HCT116 (cell line): ENCODE measurements around the gene KRT28. TPM values are rescaled to one million over a fixed set of nuclear protein-coding genes. Genes with fewer than 3 reads are reported as not detected.

Experiments
- ATAC-seq: fragments of 200-7000 bp; cut with Tn5 transposase; 2 replicates; pipeline ENCODE4 v1.9.1; 2020; ENCODE audit warnings: mild to moderate bottlenecking, moderate library complexity
- Bru-seq: library from RNA; stranded (reverse); fragments of 400-500 nt; gene quantifications from one replicate; lab custom pipeline; 2021; lab: Mats Ljungman, UMichigan
- BruChase-seq, 2 experiments: library from RNA; stranded (reverse); fragments of 400-500 nt; gene quantifications; one replicate each; lab custom pipeline; 2021; lab: Mats Ljungman, UMichigan
- BruUV-seq: library from RNA; stranded (reverse); fragments of 400-500 nt; replicated peaks from 2 replicates; lab custom pipeline; 2021; lab: Mats Ljungman, UMichigan
- CTCF ChIA-PET: fragments of 300-600 bp; sonication (Branson Sonifier 250); formaldehyde crosslinking; loops from one replicate; lab custom pipeline; 2021; ENCODE audit warnings: antibody characterized with exemption; lab: Charles Lee
- POLR2A ChIA-PET: fragments of 300-600, 350-600 bp; sonication (Branson Sonifier 250); formaldehyde crosslinking; loops from one replicate; lab custom pipeline; 2021; ENCODE audit warnings: antibody characterized with exemption; lab: Charles Lee
- RAD21 ChIA-PET, 2 experiments: fragments of 300-600 bp; sonication (Branson Sonifier 250); formaldehyde crosslinking; loops; one replicate each; lab custom pipeline; 2023; ENCODE audit warnings: low total read pairs in 2 of 2; ENCODE audit not compliant: uncharacterized antibody in 2 of 2, unreplicated experiment in 2 of 2, low non-redundant PET in 1 of 2; lab: Charles Lee
- DNase-seq: peaks from one replicate; pipeline ENCODE4 v3.0.0-alpha.2; 2010; ENCODE audit warnings: low read depth, low spot score
- H2AFZ ChIP-seq: fragments of 200-600 bp; shearing (Covaris generic), sonication (generic); 2 replicates; pipeline ENCODE4 v1.6.1; 2017; ENCODE audit warnings: low read depth, mixed run types, mixed read lengths, antibody characterized with exemption, low read length; ENCODE audit not compliant: poor library complexity, severe bottlenecking
- H3K27ac ChIP-seq: 2 replicates; pipeline ENCODE4 v1.5.1; 2012; ENCODE audit warnings: low read depth, low read length
- H3K27me3 ChIP-seq: fragments of 200-600 bp; sonication (generic); 2 replicates; pipeline ENCODE4 v1.6.1; 2016; ENCODE audit warnings: mixed run types, low read length, mixed read lengths; ENCODE audit not compliant: insufficient read depth
- H3K36me3 ChIP-seq, 2 experiments: fragments of 200-500 bp in 1 of 2; fragments of 200-600 bp in 1 of 2; sonication (Bioruptor generic) in 1 of 2; sonication (generic) in 1 of 2; 2 replicates each; pipeline versions ENCODE4 v1.5.1 to v1.6.1; 2014 to 2016; ENCODE audit warnings: low read length in 2 of 2, inconsistent platforms in 1 of 2, mixed read lengths in 1 of 2, mixed run types in 1 of 2; ENCODE audit not compliant: insufficient read depth in 2 of 2, control insufficient read depth in 1 of 2
- H3K4me1 ChIP-seq, 2 experiments: fragments of 200-600 bp in 1 of 2; sonication (generic) in 1 of 2; 2 replicates each; pipeline versions ENCODE4 v1.5.1 to v1.6.1; 2012 to 2017; ENCODE audit warnings: low read length in 2 of 2, inconsistent platforms in 1 of 2, mild to moderate bottlenecking in 1 of 2, mixed read lengths in 1 of 2, mixed run types in 1 of 2, moderate library complexity in 1 of 2; ENCODE audit not compliant: insufficient read depth in 2 of 2, control insufficient read depth in 1 of 2
- H3K4me2 ChIP-seq: fragments of 200-600 bp; sonication (generic); 2 replicates; pipeline ENCODE4 v1.6.1; 2017; ENCODE audit warnings: mixed run types, low read length, mixed read lengths
- H3K4me3 ChIP-seq, 2 experiments: fragments of 200-600 bp in 1 of 2; sonication (generic) in 1 of 2; replicated peaks in 1 of 2; 2 replicates each; pipeline ENCODE4 v1.5.1; 2011 to 2016; ENCODE audit warnings: low read length in 2 of 2, control low read depth in 1 of 2, low read depth in 1 of 2, mild to moderate bottlenecking in 1 of 2, mixed read lengths in 1 of 2, mixed run types in 1 of 2
- H3K79me2 ChIP-seq: fragments of 200-600 bp; sonication (generic); 2 replicates; pipeline ENCODE4 v1.6.1; 2017; ENCODE audit warnings: mild to moderate bottlenecking, mixed run types, low read length, moderate library complexity, mixed read lengths; ENCODE audit not compliant: insufficient read depth
- H3K9ac ChIP-seq: fragments of 200-600 bp; sonication (generic); 2 replicates; pipeline ENCODE4 v1.6.1; 2016; ENCODE audit warnings: low read length, mixed read lengths
- H3K9me2 ChIP-seq: fragments of 200-600 bp; sonication (generic), shearing (Covaris generic); 2 replicates; pipeline ENCODE4 v1.6.1; 2017; ENCODE audit warnings: mixed run types, mild to moderate bottlenecking, moderate library complexity; ENCODE audit not compliant: insufficient read depth
- H3K9me3 ChIP-seq, 2 experiments: fragments of 200-500 bp in 1 of 2; fragments of 200-600 bp in 1 of 2; sonication (Bioruptor generic) in 1 of 2; sonication (generic) in 1 of 2; 2 replicates each; pipeline ENCODE4 v1.6.1; 2014 to 2017; ENCODE audit warnings: low read length in 2 of 2, mixed read lengths in 2 of 2, inconsistent platforms in 1 of 2, low read depth in 1 of 2, mild to moderate bottlenecking in 1 of 2, mixed run types in 1 of 2, moderate library complexity in 1 of 2; ENCODE audit not compliant: control insufficient read depth in 1 of 2, insufficient read depth in 1 of 2
- H4K20me1 ChIP-seq: fragments of 200-600 bp; sonication (generic), shearing (Covaris generic); 2 replicates; pipeline ENCODE4 v1.6.1; 2017; ENCODE audit warnings: mixed run types, mild to moderate bottlenecking, moderate library complexity; ENCODE audit not compliant: insufficient read depth
- EGR1 ChIP-seq: IDR thresholded peaks from 2 replicates; pipeline ENCODE4 v1.6.1; 2012; ENCODE audit warnings: low read depth
- ZFX ChIP-seq: fragments of 450-650 bp; IDR thresholded peaks from 2 replicates; pipeline ENCODE4 v1.6.1; 2017
- intact Hi-C: fragments of 100-400 bp; cut with micrococcal nuclease; formaldehyde crosslinking; loops from 2 replicates; pipeline ENCODE4 v1.10.0; 2022
- long read RNA-seq: library from polyadenylated mRNA; unstranded; transcript quantifications from one replicate; pipeline ENCODE4 v2.0.0, GENCODE V29; 2021; ENCODE audit not compliant: unreplicated experiment
- polyA plus RNA-seq: library from polyadenylated mRNA; unstranded; fragments of >200 nt; gene quantifications from 2 replicates; pipeline ENCODE4 v1.2.1, GENCODE V29; 2012; ENCODE audit warnings: missing spikeins
- total RNA-seq: library from RNA; stranded (reverse); gene quantifications from one replicate; pipeline ENCODE4 v1.2.1, GENCODE V29; 2021; ENCODE audit not compliant: unreplicated experiment
- TF ChIP-seq, protein P1 (sequence below): IDR thresholded peaks from 2 replicates; pipeline ENCODE4 v1.6.1; 2012; ENCODE audit warnings: low read depth

Gene KRT28, protein sequence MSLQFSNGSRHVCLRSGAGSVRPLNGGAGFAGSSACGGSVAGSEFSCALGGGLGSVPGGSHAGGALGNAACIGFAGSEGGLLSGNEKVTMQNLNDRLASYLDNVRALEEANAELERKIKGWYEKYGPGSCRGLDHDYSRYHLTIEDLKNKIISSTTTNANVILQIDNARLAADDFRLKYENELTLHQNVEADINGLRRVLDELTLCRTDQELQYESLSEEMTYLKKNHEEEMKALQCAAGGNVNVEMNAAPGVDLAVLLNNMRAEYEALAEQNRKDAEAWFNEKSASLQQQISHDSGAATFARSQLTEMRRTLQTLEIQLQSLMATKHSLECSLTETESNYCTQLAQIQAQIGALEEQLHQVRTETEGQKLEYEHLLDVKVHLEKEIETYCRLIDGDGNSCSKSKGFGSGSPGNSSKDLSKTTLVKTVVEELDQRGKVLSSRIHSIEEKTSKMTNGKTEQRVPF
- total RNA-seq (not detected), Bru-seq, nascent RNA (not detected), BruChase-seq, experiment 1, labeled RNA remaining after a 6-hour chase (not detected), BruChase-seq, experiment 2, labeled RNA remaining after a 2-hour chase (not detected)
- polyA plus RNA-seq: not detected in 2 replicates
- long read RNA-seq: 0 reads

DNA sequence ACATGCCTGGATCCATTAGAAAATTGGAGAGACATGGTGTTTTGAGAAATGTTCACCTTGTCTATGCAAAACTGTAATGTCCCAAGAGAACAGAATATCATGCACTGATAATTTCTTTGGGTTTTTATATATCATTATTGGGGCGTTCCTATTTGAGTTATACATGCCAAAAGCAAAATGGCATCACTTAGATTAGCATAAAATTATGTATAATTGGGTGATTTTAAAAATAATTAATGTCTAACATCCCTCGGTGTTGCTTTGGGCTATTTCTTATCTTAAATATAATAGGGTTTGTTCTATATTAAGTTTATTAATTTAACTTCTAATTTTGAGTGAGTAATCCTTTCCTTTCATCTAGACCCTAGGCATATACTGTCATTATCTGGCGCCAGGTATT lies at the start of gene KRT28:
Gene KRT28 (minus strand): TSS at position 101 of the 400 bp plus-strand sequence. CDS start 66 bp downstream, at position 35.
- no peak within 1 kb of the TSS for H3K27ac ChIP-seq
- no peaks in the 10 kb centered on the region for H3K9me3 ChIP-seq
- no peaks in the 10 kb centered on the region for H3K27me3 ChIP-seq
- ChIA-PET POLR2A (no interaction called here), CTCF (no interaction called here), RAD21 (no interaction called here)
- TF ChIP-seq, protein P1, sequence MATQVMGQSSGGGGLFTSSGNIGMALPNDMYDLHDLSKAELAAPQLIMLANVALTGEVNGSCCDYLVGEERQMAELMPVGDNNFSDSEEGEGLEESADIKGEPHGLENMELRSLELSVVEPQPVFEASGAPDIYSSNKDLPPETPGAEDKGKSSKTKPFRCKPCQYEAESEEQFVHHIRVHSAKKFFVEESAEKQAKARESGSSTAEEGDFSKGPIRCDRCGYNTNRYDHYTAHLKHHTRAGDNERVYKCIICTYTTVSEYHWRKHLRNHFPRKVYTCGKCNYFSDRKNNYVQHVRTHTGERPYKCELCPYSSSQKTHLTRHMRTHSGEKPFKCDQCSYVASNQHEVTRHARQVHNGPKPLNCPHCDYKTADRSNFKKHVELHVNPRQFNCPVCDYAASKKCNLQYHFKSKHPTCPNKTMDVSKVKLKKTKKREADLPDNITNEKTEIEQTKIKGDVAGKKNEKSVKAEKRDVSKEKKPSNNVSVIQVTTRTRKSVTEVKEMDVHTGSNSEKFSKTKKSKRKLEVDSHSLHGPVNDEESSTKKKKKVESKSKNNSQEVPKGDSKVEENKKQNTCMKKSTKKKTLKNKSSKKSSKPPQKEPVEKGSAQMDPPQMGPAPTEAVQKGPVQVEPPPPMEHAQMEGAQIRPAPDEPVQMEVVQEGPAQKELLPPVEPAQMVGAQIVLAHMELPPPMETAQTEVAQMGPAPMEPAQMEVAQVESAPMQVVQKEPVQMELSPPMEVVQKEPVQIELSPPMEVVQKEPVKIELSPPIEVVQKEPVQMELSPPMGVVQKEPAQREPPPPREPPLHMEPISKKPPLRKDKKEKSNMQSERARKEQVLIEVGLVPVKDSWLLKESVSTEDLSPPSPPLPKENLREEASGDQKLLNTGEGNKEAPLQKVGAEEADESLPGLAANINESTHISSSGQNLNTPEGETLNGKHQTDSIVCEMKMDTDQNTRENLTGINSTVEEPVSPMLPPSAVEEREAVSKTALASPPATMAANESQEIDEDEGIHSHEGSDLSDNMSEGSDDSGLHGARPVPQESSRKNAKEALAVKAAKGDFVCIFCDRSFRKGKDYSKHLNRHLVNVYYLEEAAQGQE: no peak
- TF ChIP-seq ZFX (no peak), EGR1 (no peak)
- H3K36me3 ChIP-seq: no peaks in the 10 kb centered on the region
- BruUV-seq: no TSS peak
- H3K4me1 ChIP-seq: peaks cover 3 to 9% of the 10 kb centered on the region in 2 experiments; a peak in 3 of 4 replicates
- H3K79me2 ChIP-seq: no peaks in the 10 kb centered on the region
- no peak within 1 kb of the TSS for H2AFZ ChIP-seq
- no peak within 1 kb of the TSS for H3K9ac ChIP-seq
- DNase-seq (no peak), ATAC-seq (no peak)
- intact Hi-C loops: loop anchor here (5.0 to 10.0 kb wide), 2 partner anchors 605 to 847 kb away; no protein-coding TSS in a partner anchor
- no peaks in the 10 kb centered on the region for H4K20me1 ChIP-seq
- H3K9me2 ChIP-seq: no peaks in the 10 kb centered on the region
- H3K4me3 ChIP-seq: no peak within 1 kb of the TSS
- H3K4me2 ChIP-seq: no peak within 1 kb of the TSS
